Neuronal stem cell (in vitro differentiated cells): Measurements from ENCODE around the gene TPRKB.

Experiments used
- DNase-seq: peaks from one replicate; pipeline ENCODE4 v3.0.0-alpha.2; 2013; ENCODE audit warnings: low spot score
- H2AFZ ChIP-seq: one replicate; pipeline ENCODE4 v1.6.1; 2013; ENCODE audit warnings: mild to moderate bottlenecking, low read length, inconsistent platforms
- H2AK5ac ChIP-seq: 2 replicates; pipeline ENCODE4 v1.6.1; 2013; ENCODE audit warnings: low read depth, mild to moderate bottlenecking, inconsistent platforms, low read length, moderate library complexity, mixed read lengths
- H2BK120ac ChIP-seq: 2 replicates; pipeline ENCODE4 v1.6.1; 2013; ENCODE audit warnings: low read depth, mild to moderate bottlenecking, inconsistent platforms, low read length, moderate library complexity, mixed read lengths
- H2BK12ac ChIP-seq: one replicate; pipeline ENCODE4 v1.6.1; 2013; ENCODE audit warnings: low read length, inconsistent platforms
- H2BK15ac ChIP-seq: 2 replicates; pipeline ENCODE4 v1.6.1; 2013; ENCODE audit warnings: mild to moderate bottlenecking, low read length, inconsistent platforms, mixed read lengths
- H2BK5ac ChIP-seq: one replicate; pipeline ENCODE4 v1.6.1; 2013; ENCODE audit warnings: inconsistent platforms, mild to moderate bottlenecking, low read length, moderate library complexity
- H3K14ac ChIP-seq: one replicate; pipeline ENCODE4 v1.6.1; 2013; ENCODE audit warnings: low read length, inconsistent platforms
- H3K18ac ChIP-seq: 2 replicates; pipeline ENCODE4 v1.6.1; 2013; ENCODE audit warnings: low read length, inconsistent platforms
- H3K23ac ChIP-seq: 2 replicates; pipeline ENCODE4 v1.6.1; 2013; ENCODE audit warnings: low read depth, mild to moderate bottlenecking, mixed read lengths, low read length, inconsistent platforms; ENCODE audit not compliant: poor library complexity
- H3K27ac ChIP-seq: replicated peaks from 3 replicates; pipeline ENCODE4 v1.5.1; 2013; ENCODE audit warnings: low read length, inconsistent platforms
- H3K27me3 ChIP-seq, 3 experiments: 2 replicates each; pipeline ENCODE4 v1.6.1; 2013; ENCODE audit warnings: low read length in 3 of 3, mild to moderate bottlenecking in 2 of 3, inconsistent platforms in 1 of 3, low read depth in 1 of 3, mixed read lengths in 1 of 3, moderate library complexity in 1 of 3; ENCODE audit not compliant: control insufficient read depth in 3 of 3, insufficient read depth in 3 of 3
- H3K36me3 ChIP-seq, 2 donors: replicated peaks in 1 of 2; 2 replicates each; pipeline ENCODE4 v1.6.1; 2013; ENCODE audit warnings: low read length in 2 of 2; ENCODE audit not compliant: control insufficient read depth in 2 of 2, insufficient read depth in 2 of 2
- H3K4ac ChIP-seq: 2 replicates; pipeline ENCODE4 v1.6.1; 2013; ENCODE audit warnings: inconsistent platforms, mild to moderate bottlenecking, low read length, moderate library complexity
- H3K4me1 ChIP-seq, 2 donors: 1 replicate in 1 of 2; 2 replicates in 1 of 2; pipeline ENCODE4 v1.6.1; 2013; ENCODE audit warnings: low read length in 2 of 2, low read depth in 1 of 2; ENCODE audit not compliant: control insufficient read depth in 2 of 2, insufficient read depth in 1 of 2
- H3K4me2 ChIP-seq: one replicate; pipeline ENCODE4 v1.6.1; 2013; ENCODE audit warnings: mild to moderate bottlenecking, low read length, inconsistent platforms; ENCODE audit not compliant: insufficient read depth, poor library complexity, severe bottlenecking
- H3K4me3 ChIP-seq, 2 donors: 2 replicates each; pipeline ENCODE4 v1.5.1; 2013; ENCODE audit warnings: low read length in 2 of 2, mild to moderate bottlenecking in 2 of 2, inconsistent platforms in 1 of 2, moderate library complexity in 1 of 2
- H3K79me1 ChIP-seq: one replicate; pipeline ENCODE4 v1.6.1; 2013; ENCODE audit warnings: low read depth, mild to moderate bottlenecking, inconsistent platforms, low read length, moderate library complexity
- H3K9ac ChIP-seq: one replicate; pipeline ENCODE4 v1.6.1; 2013; ENCODE audit warnings: mild to moderate bottlenecking, low read depth, low read length, inconsistent platforms; ENCODE audit not compliant: poor library complexity
- H3K9me3 ChIP-seq, 2 donors: replicated peaks in 1 of 2; 2 replicates each; pipeline versions ENCODE3 to v1.6.1; 2013; ENCODE audit warnings: low read length in 2 of 2, mild to moderate bottlenecking in 2 of 2, inconsistent platforms in 1 of 2, low read depth in 1 of 2, mixed read lengths in 1 of 2, moderate library complexity in 1 of 2; ENCODE audit not compliant: control insufficient read depth in 2 of 2, insufficient read depth in 1 of 2
- H4K8ac ChIP-seq: one replicate; pipeline ENCODE4 v1.6.1; 2013; ENCODE audit warnings: low read depth, mild to moderate bottlenecking, inconsistent platforms, low read length, moderate library complexity
- H4K91ac ChIP-seq: one replicate; pipeline ENCODE4 v1.6.1; 2013; ENCODE audit warnings: low read length, low read depth, mild to moderate bottlenecking, inconsistent platforms; ENCODE audit not compliant: poor library complexity
- WGBS, 2 donors: extraction: QIAGEN DNeasy Blood & Tissue Kit; methylation state at CpG; one replicate each; pipeline ENCODE4 v1.1.7; 2013; ENCODE audit warnings: missing lambda C conversion rate in 2 of 2, mixed read lengths in 1 of 2; ENCODE audit not compliant: insufficient read length in 2 of 2, insufficient replicate concordance in 1 of 2; ENCODE audit errors: extremely low coverage in 2 of 2; 5-methylcytosine and 5-hydroxymethylcytosine counted together

Gene TPRKB

GRCh38 chr2:73772819-73773218, 35.7 kb upstream of the TPRKB start:
- Histone ChIP-seq H4K91ac (no peak overlapping the region), H3K36me3 (peaks cover 9 to 80% of the 10 kb centered on the region in 2 donors), H2BK120ac (no peak overlapping the region), H2BK12ac (no peak overlapping the region), H2AFZ (no peak overlapping the region), H4K8ac (no peak overlapping the region), H3K27me3 (no peaks in the 10 kb centered on the region), H2BK15ac (no peak overlapping the region), H3K4me3 (no peak overlapping the region), H3K4me2 (no peak overlapping the region), H3K9me3 (no peaks in the 10 kb centered on the region), H3K79me1 (no peaks in the 10 kb centered on the region), H3K4ac (no peak overlapping the region), H2BK5ac (no peak overlapping the region), H3K23ac (no peak overlapping the region), H3K9ac (no peak overlapping the region), H3K18ac (no peak overlapping the region), H2AK5ac (no peak overlapping the region), H3K27ac (no peak overlapping the region), H3K14ac (no peak overlapping the region), H3K4me1 (no peaks in the 10 kb centered on the region)
- no peak for DNase-seq

- WGBS, 2 donors, result no CpG with 5 or more reads among the region's 3 CpGs
- no peak for DNase-seq
These were observed 33.6 kb upstream of the TPRKB start for GRCh38 chr2:73770725-73771124.

GRCh38 chr2:73766994-73767393, 29.8 kb upstream of the TPRKB start:
- Histone ChIP-seq H3K4me2 (no peak overlapping the region), H3K18ac (no peak overlapping the region), H3K4me1 (no peaks in the 10 kb centered on the region), H3K36me3 (peaks cover 11 to 79% of the 10 kb centered on the region in 2 donors), H3K4ac (no peak overlapping the region), H2BK5ac (no peak overlapping the region), H3K27me3 (no peaks in the 10 kb centered on the region), H3K14ac (no peak overlapping the region), H2AFZ (no peak overlapping the region), H3K79me1 (no peaks in the 10 kb centered on the region), H3K27ac (no peak overlapping the region), H3K9me3 (no peaks in the 10 kb centered on the region), H2AK5ac (no peak overlapping the region), H2BK120ac (no peak overlapping the region), H2BK12ac (no peak overlapping the region), H4K91ac (no peak overlapping the region), H4K8ac (no peak overlapping the region), H3K9ac (no peak overlapping the region), H3K4me3 (no peak overlapping the region), H3K23ac (no peak overlapping the region), H2BK15ac (no peak overlapping the region)
- 100% methylated on average over 1 of the region's 4 CpGs; no CpG with 5 or more reads in 1 of the 2 donors for WGBS, 2 donors
- DNase-seq, result no peak

More at GRCh38 chr2:73770725-73771124, 33.6 kb upstream of the TPRKB start:
- no peak overlapping the region for H3K27ac ChIP-seq
- H3K4me1 ChIP-seq, result no peaks in the 10 kb centered on the region
- H3K4ac ChIP-seq, result no peak overlapping the region
- peaks cover 9 to 81% of the 10 kb centered on the region in 2 donors for H3K36me3 ChIP-seq
- no peak overlapping the region for H2BK120ac ChIP-seq
- no peak overlapping the region for H3K4me2 ChIP-seq
- H3K23ac ChIP-seq, result no peak overlapping the region
- H2AK5ac ChIP-seq, result no peak overlapping the region
- no peaks in the 10 kb centered on the region for H3K79me1 ChIP-seq
- no peak overlapping the region for H2BK15ac ChIP-seq
- H3K18ac ChIP-seq, result no peak overlapping the region
- H3K27me3 ChIP-seq, result no peaks in the 10 kb centered on the region
- no peak overlapping the region for H2BK12ac ChIP-seq
- no peak overlapping the region for H4K91ac ChIP-seq
- H3K14ac ChIP-seq, result no peak overlapping the region
- no peak overlapping the region for H2AFZ ChIP-seq
- no peak overlapping the region for H3K9ac ChIP-seq
- no peak overlapping the region for H4K8ac ChIP-seq
- H3K4me3 ChIP-seq, result no peak overlapping the region
- H3K9me3 ChIP-seq, result no peaks in the 10 kb centered on the region
- no peak overlapping the region for H2BK5ac ChIP-seq

- WGBS, 2 donors, result no CpG with 5 or more reads among the region's 1 CpG
These were observed 29.2 kb upstream of the TPRKB start for GRCh38 chr2:73766349-73766748.

More at GRCh38 chr2:73766349-73766748, 29.2 kb upstream of the TPRKB start:
- Histone ChIP-seq H2AK5ac (no peak overlapping the region), H2BK5ac (no peak overlapping the region), H4K91ac (no peak overlapping the region), H3K79me1 (no peaks in the 10 kb centered on the region), H3K36me3 (peaks cover 11 to 85% of the 10 kb centered on the region in 2 donors), H3K9me3 (no peaks in the 10 kb centered on the region), H3K27ac (no peak overlapping the region), H3K9ac (no peak overlapping the region), H2BK15ac (no peak overlapping the region), H2BK120ac (no peak overlapping the region), H4K8ac (no peak overlapping the region), H3K14ac (no peak overlapping the region), H3K4ac (no peak overlapping the region), H3K4me3 (no peak overlapping the region), H3K18ac (no peak overlapping the region), H3K23ac (no peak overlapping the region), H3K4me1 (no peaks in the 10 kb centered on the region), H3K27me3 (no peaks in the 10 kb centered on the region), H2AFZ (no peak overlapping the region), H3K4me2 (no peak overlapping the region), H2BK12ac (no peak overlapping the region)
- no peak for DNase-seq
